ENCODE measurements around the gene GALNS. TPM values are rescaled to one million over a fixed set of nuclear protein-coding genes. Genes with fewer than 3 reads are reported as not detected.

The GALNS gene
- total and polyA plus RNA-seq, 2 donors (not counting 3 experiments of a cell fraction or from before 2014, with no cell fraction given), result 21.8 to 40.2 TPM

DNA sequence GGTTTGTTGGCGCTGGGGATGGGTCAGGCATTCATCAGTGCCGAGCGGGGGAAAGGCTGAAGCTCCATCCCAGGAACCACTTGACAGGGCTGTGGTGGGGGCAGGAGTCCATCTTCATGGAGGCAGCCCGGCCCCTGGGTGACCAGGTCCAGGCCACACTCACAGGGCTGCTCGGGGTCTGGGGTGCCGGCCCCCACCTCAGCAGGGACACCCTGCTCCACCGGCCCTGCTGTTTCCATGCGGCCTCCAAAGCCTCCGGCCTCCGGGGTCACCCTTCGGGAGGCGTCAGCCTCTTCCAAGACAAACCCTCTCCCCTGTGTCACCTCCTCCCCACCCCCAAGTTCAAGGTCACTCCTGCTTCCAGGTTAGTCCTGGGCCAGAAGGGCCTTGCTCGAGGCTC is 22.1 kb downstream of the GALNS start:
- H3K4me2 ChIP-seq (ENCODE audit: insufficient read depth, low read length), result no peak overlapping the region
- no peaks in the 10 kb centered on the region for H3K9me1 ChIP-seq (replicated peaks; ENCODE audit: control insufficient read depth, extremely low read depth, insufficient read depth, low read length)
- no peak overlapping the region for H2AFZ ChIP-seq (ENCODE audit: low read depth, low read length)
- no peaks in the 10 kb centered on the region for H3K4me1 ChIP-seq (ENCODE audit: control insufficient read depth, extremely low read depth, insufficient read depth, low read length)
- no peak overlapping the region for H3K27ac ChIP-seq (ENCODE audit: insufficient read depth, low read depth, low read length)
- no peaks in the 10 kb centered on the region for H3K27me3 ChIP-seq (ENCODE audit: control insufficient read depth in 2 of 2, insufficient read depth in 2 of 2, low read length in 2 of 2)
- H3K4me3 ChIP-seq (replicated peaks in 1 of 3; ENCODE audit: insufficient read depth in 1 of 3, low read depth in 1 of 3, low read length in 3 of 3), result no peak overlapping the region
- no peak overlapping the region for H3K9ac ChIP-seq (replicated peaks; ENCODE audit: extremely low read depth, insufficient read depth, low read length)
- H3K79me2 ChIP-seq (ENCODE audit: control insufficient read depth, insufficient read depth, low read length), result no peaks in the 10 kb centered on the region
- intact Hi-C loops (cut with micrococcal nuclease), result no loop called here
- DNase-seq (ENCODE audit: low read depth, low spot score), result no peak
- H4K20me1 ChIP-seq (replicated peaks; ENCODE audit: control insufficient read depth, extremely low read depth, insufficient read depth, low read length), result no peaks in the 10 kb centered on the region
- POLR2A ChIA-PET, result no interaction called here
- no peak for FAIRE-seq
- dilution Hi-C loops (cut with MboI; ENCODE audit: extremely low pct_ligation_motif_present, low sequenced_read_pairs), result no loop called here
- no TSS peak for BruUV-seq (replicated peaks)
- no peak for TF ChIP-seq JUN (IDR thresholded peaks at IDR 0.05; ENCODE audit: borderline replicate concordance, insufficient read depth, insufficient read length, low read depth)
- TF ChIP-seq GATA2 (IDR thresholded peaks at IDR 0.05; ENCODE audit: insufficient read depth, insufficient read length, low read depth, low read length), result no peak
- TF ChIP-seq FOS (IDR thresholded peaks at IDR 0.05; ENCODE audit: borderline replicate concordance, insufficient read depth, low read length), result no peak
- TF ChIP-seq POLR2A (IDR thresholded peaks at IDR 0.05; ENCODE audit: low read depth, low read length), result no peak
- TF ChIP-seq MAX (IDR thresholded peaks at IDR 0.05; ENCODE audit: insufficient read depth, insufficient read length), result no peak
- CTCF ChIA-PET, result no interaction called here
- no peaks in the 10 kb centered on the region for H3K9me3 ChIP-seq (replicated peaks; ENCODE audit: control insufficient read depth, insufficient read depth, low read length)
- peaks cover 0 to 3% of the 10 kb centered on the region in 2 experiments for H3K36me3 ChIP-seq (ENCODE audit: control insufficient read depth in 2 of 2, extremely low read depth in 1 of 2, insufficient read depth in 2 of 2, low read length in 2 of 2)

DNA sequence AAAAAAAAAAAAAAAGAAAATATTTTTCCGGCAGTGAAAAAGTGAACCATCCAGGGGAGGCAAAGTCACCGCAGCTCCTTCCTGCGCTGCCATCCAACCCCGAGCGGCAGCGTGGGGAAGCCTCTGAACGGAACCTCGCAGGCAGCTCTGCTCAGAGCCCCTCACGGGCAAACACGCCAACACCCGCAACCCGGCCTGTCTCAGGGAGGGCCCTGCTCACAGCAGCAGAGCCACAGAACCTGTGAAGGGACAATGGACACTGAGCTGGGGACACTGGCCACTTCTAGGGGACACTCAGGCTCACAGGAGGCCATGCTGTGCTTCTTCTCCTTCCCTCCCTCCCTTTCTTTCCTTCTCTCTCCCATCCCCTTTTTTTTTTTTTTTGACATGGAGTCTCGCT is 23.7 kb downstream of the GALNS start:
- H4K20me1 ChIP-seq (replicated peaks; ENCODE audit: control insufficient read depth, extremely low read depth, insufficient read depth, low read length), result no peaks in the 10 kb centered on the region
- no peak for FAIRE-seq
- TF ChIP-seq POLR2AphosphoS5 (IDR thresholded peaks at IDR 0.05; ENCODE audit: insufficient read depth, low read depth, low read length) (no peak), JUN (IDR thresholded peaks at IDR 0.05; ENCODE audit: borderline replicate concordance, insufficient read depth, insufficient read length, low read depth) (no peak), POLR2A (IDR thresholded peaks at IDR 0.05; ENCODE audit: low read depth, low read length) (no peak), MAX (IDR thresholded peaks at IDR 0.05; ENCODE audit: insufficient read depth, insufficient read length) (no peak), GATA2 (IDR thresholded peaks at IDR 0.05; ENCODE audit: insufficient read depth, insufficient read length, low read depth, low read length) (no peak), FOS (IDR thresholded peaks at IDR 0.05; ENCODE audit: borderline replicate concordance, insufficient read depth, low read length) (no peak), EZH2 (IDR thresholded peaks at IDR 0.05; ENCODE audit: borderline replicate concordance, low read depth, low read length, severe bottlenecking) (no peak), MYC (IDR thresholded peaks at IDR 0.05; ENCODE audit: low read depth, low read length) (no peak)
- TF ChIP-seq, protein P1, sequence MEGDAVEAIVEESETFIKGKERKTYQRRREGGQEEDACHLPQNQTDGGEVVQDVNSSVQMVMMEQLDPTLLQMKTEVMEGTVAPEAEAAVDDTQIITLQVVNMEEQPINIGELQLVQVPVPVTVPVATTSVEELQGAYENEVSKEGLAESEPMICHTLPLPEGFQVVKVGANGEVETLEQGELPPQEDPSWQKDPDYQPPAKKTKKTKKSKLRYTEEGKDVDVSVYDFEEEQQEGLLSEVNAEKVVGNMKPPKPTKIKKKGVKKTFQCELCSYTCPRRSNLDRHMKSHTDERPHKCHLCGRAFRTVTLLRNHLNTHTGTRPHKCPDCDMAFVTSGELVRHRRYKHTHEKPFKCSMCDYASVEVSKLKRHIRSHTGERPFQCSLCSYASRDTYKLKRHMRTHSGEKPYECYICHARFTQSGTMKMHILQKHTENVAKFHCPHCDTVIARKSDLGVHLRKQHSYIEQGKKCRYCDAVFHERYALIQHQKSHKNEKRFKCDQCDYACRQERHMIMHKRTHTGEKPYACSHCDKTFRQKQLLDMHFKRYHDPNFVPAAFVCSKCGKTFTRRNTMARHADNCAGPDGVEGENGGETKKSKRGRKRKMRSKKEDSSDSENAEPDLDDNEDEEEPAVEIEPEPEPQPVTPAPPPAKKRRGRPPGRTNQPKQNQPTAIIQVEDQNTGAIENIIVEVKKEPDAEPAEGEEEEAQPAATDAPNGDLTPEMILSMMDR (IDR thresholded peaks at IDR 0.05; ENCODE audit: extremely low read depth in 1 of 2, insufficient read depth in 1 of 2, low read depth in 1 of 2, low read length in 2 of 2), result no peak
- no peaks in the 10 kb centered on the region for H3K27me3 ChIP-seq (ENCODE audit: control insufficient read depth in 2 of 2, insufficient read depth in 2 of 2, low read length in 2 of 2)
- H3K9me1 ChIP-seq (replicated peaks; ENCODE audit: control insufficient read depth, extremely low read depth, insufficient read depth, low read length), result no peaks in the 10 kb centered on the region
- DNase-seq (ENCODE audit: low read depth, low spot score), result no peak
- no peak overlapping the region for H3K4me2 ChIP-seq (ENCODE audit: insufficient read depth, low read length)
- POLR2A ChIA-PET, result interaction anchor here (0.6 kb wide), 1 partner anchor 17 kb away, joined by 3 read pairs; no protein-coding TSS in a partner anchor
- no peak overlapping the region for H2AFZ ChIP-seq (ENCODE audit: low read depth, low read length)
- dilution Hi-C loops (cut with MboI; ENCODE audit: extremely low pct_ligation_motif_present, low sequenced_read_pairs) (no loop called here), intact Hi-C loops (cut with micrococcal nuclease) (no loop called here)
- CTCF ChIA-PET, result interaction anchor here (0.7 to 1.8 kb wide), 2 partner anchors 19 to 25 kb away, joined by 3 to 6 read pairs; no protein-coding TSS in a partner anchor
- H3K27ac ChIP-seq (ENCODE audit: insufficient read depth, low read depth, low read length), result no peak overlapping the region
- H3K79me2 ChIP-seq (ENCODE audit: control insufficient read depth, insufficient read depth, low read length), result no peaks in the 10 kb centered on the region
- no peaks in the 10 kb centered on the region for H3K4me1 ChIP-seq (ENCODE audit: control insufficient read depth, extremely low read depth, insufficient read depth, low read length)
- no peaks in the 10 kb centered on the region for H3K9me3 ChIP-seq (replicated peaks; ENCODE audit: control insufficient read depth, insufficient read depth, low read length)
- peaks cover 0 to 3% of the 10 kb centered on the region in 2 experiments for H3K36me3 ChIP-seq (ENCODE audit: control insufficient read depth in 2 of 2, extremely low read depth in 1 of 2, insufficient read depth in 2 of 2, low read length in 2 of 2)
- H3K4me3 ChIP-seq (replicated peaks in 1 of 3; ENCODE audit: insufficient read depth in 1 of 3, low read depth in 1 of 3, low read length in 3 of 3), result no peak overlapping the region
- no peak overlapping the region for H3K9ac ChIP-seq (replicated peaks; ENCODE audit: extremely low read depth, insufficient read depth, low read length)
- BruUV-seq (replicated peaks), result no TSS peak
